GM06990 (cell line): ENCODE measurements around the gene NECAB2.
A peak's percentile ranks its signal among the peaks of the same experiment; 100 is the strongest.

ENCODE experiments used
- DNase-seq: peaks from one replicate; pipeline ENCODE4 v3.0.0-alpha.2; 2011; ENCODE audit not compliant: insufficient read length; ENCODE audit errors: extremely low read depth
- H3K27me3 ChIP-seq: replicated peaks from 2 replicates; pipeline ENCODE4 v1.6.0; 2011; ENCODE audit warnings: low read length; ENCODE audit not compliant: control insufficient read depth, insufficient read depth
- H3K36me3 ChIP-seq: 2 replicates; pipeline ENCODE4 v1.5.1; 2011; ENCODE audit warnings: low read length; ENCODE audit not compliant: control insufficient read depth, insufficient read depth
- H3K4me3 ChIP-seq: replicated peaks from 2 replicates; pipeline ENCODE4 v1.5.1; 2011; ENCODE audit warnings: low read depth, mild to moderate bottlenecking, control low read depth, low read length
- CTCF ChIP-seq: IDR thresholded peaks from 2 replicates; pipeline ENCODE4 v1.5.1; 2011; ENCODE audit warnings: low read length, control low read depth, mild to moderate bottlenecking, inconsistent platforms; ENCODE audit not compliant: insufficient read depth, poor library complexity, severe bottlenecking

The NECAB2 gene

GRCh38 chr16:84044118-84044488, 76.1 kb downstream of the NECAB2 start:
- peak; percentile 22 for TF ChIP-seq CTCF
- Histone ChIP-seq H3K36me3 (no peaks in the 10 kb centered on the region; the same call in none of the 2 replicates), H3K4me3 (no peak overlapping the region), H3K27me3 (no peaks in the 10 kb centered on the region)
- DNase-seq: no peak

DNA sequence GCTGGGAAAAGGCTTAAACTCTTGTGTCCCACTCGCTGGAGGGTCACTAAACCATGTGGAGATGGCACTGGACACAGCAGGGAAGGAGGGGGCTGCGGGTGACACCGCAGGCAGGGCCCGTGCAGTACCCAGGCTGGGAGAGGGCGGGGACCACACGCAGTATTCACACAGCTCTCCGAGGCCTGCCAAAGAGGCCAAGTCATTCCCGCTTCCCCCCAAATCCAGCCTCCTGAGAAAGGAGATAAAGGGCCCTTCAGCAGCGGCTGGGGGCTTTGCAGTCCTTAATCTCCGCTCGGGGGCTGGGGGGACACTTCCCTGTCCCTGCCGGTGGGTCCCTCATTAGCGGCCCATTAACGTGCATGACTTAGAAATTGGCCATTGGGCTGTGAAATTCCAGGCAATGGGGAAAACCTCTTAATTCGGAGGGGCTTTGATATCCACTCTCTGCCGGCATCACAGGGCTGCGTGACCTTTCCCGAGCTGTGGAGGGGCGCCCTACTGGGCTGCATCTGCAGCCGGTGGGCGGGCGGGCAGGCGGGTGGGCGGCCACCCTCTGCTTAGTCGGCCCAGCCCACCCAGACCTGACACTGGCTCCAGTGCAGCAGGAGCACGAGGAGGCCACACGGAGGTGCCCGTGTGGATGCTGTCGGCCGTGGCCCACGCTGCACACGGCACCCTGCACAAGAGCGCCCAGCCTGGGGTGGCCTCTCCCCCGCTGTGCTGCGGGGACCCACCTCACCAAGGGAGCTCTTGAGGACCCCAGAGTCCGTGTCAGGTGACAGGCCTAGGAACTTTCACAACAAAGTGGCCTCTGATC, 77.2 kb downstream of the NECAB2 start:
- DNase-seq: no peak
- Histone ChIP-seq H3K27me3 (no peaks in the 10 kb centered on the region), H3K4me3 (no peak overlapping the region), H3K36me3 (peaks cover 3% of the 10 kb centered on the region)
- no peak for TF ChIP-seq CTCF

- H3K36me3 ChIP-seq: peaks cover 3% of the 10 kb centered on the region
- no peak for DNase-seq
- no peak overlapping the region for H3K4me3 ChIP-seq
- TF ChIP-seq CTCF: no peak
- no peaks in the 10 kb centered on the region for H3K27me3 ChIP-seq
These were observed 77.9 kb downstream of the NECAB2 start for GRCh38 chr16:84045818-84046470.

GRCh38 chr16:84047206-84047605, 79.2 kb downstream of the NECAB2 start:
- DNase-seq: no peak

GRCh38 chr16:84047626-84048025, 79.6 kb downstream of the NECAB2 start:
- H3K27me3 ChIP-seq: no peaks in the 10 kb centered on the region
- DNase-seq: no peak
- no peak for TF ChIP-seq CTCF
- peaks cover 7% of the 10 kb centered on the region for H3K36me3 ChIP-seq
- H3K4me3 ChIP-seq: no peak overlapping the region

More at GRCh38 chr16:84047206-84047605, 79.2 kb downstream of the NECAB2 start:
- no peak for TF ChIP-seq CTCF
- H3K27me3 ChIP-seq: no peaks in the 10 kb centered on the region
- H3K4me3 ChIP-seq: no peak overlapping the region
- peaks cover 6% of the 10 kb centered on the region for H3K36me3 ChIP-seq
